Muscle layer of duodenum (tissue), 2 donors: ENCODE measurements around the gene NCKAP5.
"Not testable (repeated sequence)": the region's sequence is repeated elsewhere in the genome, so short reads cannot be mapped to it uniquely, and the experiment has no call there.

Experiments used
- H3K27ac ChIP-seq: one replicate; pipeline ENCODE4 v1.7.0; 2013; ENCODE audit warnings: mild to moderate bottlenecking, low read length
- H3K27me3 ChIP-seq: one replicate; pipeline ENCODE4 v1.7.0; 2013; ENCODE audit warnings: low read depth, mild to moderate bottlenecking, control low read depth, low read length
- H3K36me3 ChIP-seq, 2 donors: one replicate each; pipeline ENCODE4 v1.7.0; 2013; ENCODE audit warnings: low read length in 2 of 2, control low read depth in 1 of 2, mild to moderate bottlenecking in 1 of 2; ENCODE audit not compliant: insufficient read depth in 2 of 2, control insufficient read depth in 1 of 2
- H3K4me1 ChIP-seq, 2 donors: one replicate each; pipeline ENCODE4 v1.7.0; 2013; ENCODE audit warnings: low read length in 2 of 2, mild to moderate bottlenecking in 2 of 2, control low read depth in 1 of 2, moderate library complexity in 1 of 2; ENCODE audit not compliant: insufficient read depth in 2 of 2, control insufficient read depth in 1 of 2
- H3K4me3 ChIP-seq, 2 donors: one replicate each; pipeline ENCODE4 v1.7.0; 2013; ENCODE audit warnings: low read length in 2 of 2, low read depth in 1 of 2, mild to moderate bottlenecking in 1 of 2
- H3K9me3 ChIP-seq, 2 donors: one replicate each; pipeline ENCODE4 v1.7.0; 2013; ENCODE audit warnings: low read length in 2 of 2, control low read depth in 1 of 2, mild to moderate bottlenecking in 1 of 2; ENCODE audit not compliant: control insufficient read depth in 1 of 2
- donor health status: healthy.

NCKAP5 gene

GRCh38 chr2:133218204-133218603 is 350.1 kb downstream of the NCKAP5 start:
- Histone ChIP-seq H3K4me1 (no peaks in the 10 kb centered on the region), H3K9me3 (peaks cover 0 to 3% of the 10 kb centered on the region in 2 donors), H3K27ac (no peak overlapping the region)

GRCh38 chr2:133215477-133215876 is 352.8 kb downstream of the NCKAP5 start:
- Histone ChIP-seq H3K27me3 (no peaks in the 10 kb centered on the region), H3K27ac (no peak overlapping the region), H3K36me3 (no peaks in the 10 kb centered on the region), H3K4me3 (no peak overlapping the region), H3K4me1 (no peaks in the 10 kb centered on the region), H3K9me3 (peaks cover 0 to 3% of the 10 kb centered on the region in 2 donors)

More at GRCh38 chr2:133218204-133218603, 350.1 kb downstream of the NCKAP5 start:
- H3K27me3 ChIP-seq = no peaks in the 10 kb centered on the region
- H3K4me3 ChIP-seq = no peak overlapping the region
- no peaks in the 10 kb centered on the region for H3K36me3 ChIP-seq

DNA sequence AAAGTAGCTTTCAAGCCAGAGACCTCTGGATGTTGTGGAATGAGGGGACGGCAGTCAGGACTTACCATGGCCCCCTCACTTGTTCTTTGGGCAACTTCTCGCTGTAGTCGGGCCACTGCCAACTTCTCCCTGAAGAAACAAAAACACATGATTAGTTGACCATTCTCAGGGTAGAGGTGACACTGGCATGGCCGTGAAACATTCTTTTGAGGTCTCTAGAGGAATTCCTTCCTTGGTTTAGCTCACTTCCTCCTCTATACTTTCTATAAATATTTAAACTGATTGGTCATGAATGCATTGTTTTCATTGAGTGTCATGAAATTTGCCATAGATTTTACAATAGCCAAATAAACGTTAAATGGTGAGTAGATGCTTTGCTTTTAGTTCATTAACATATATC is 354.6 kb downstream of the NCKAP5 start:
- Histone ChIP-seq H3K36me3 (no peaks in the 10 kb centered on the region), H3K4me1 (no peaks in the 10 kb centered on the region), H3K27ac (no peak overlapping the region), H3K4me3 (no peak overlapping the region), H3K27me3 (no peaks in the 10 kb centered on the region), H3K9me3 (peaks cover 0 to 3% of the 10 kb centered on the region in 2 donors)

- peaks cover 0 to 7% of the 10 kb centered on the region in 2 donors for H3K9me3 ChIP-seq
- H3K4me1 ChIP-seq = no peaks in the 10 kb centered on the region
- H3K4me3 ChIP-seq = no peak overlapping the region
- no peaks in the 10 kb centered on the region for H3K27me3 ChIP-seq
- no peaks in the 10 kb centered on the region for H3K36me3 ChIP-seq
- no peak overlapping the region for H3K27ac ChIP-seq
These were observed 358.9 kb downstream of the NCKAP5 start for GRCh38 chr2:133209325-133209724.

- H3K27me3 ChIP-seq, H3K4me3 ChIP-seq, H3K4me1 ChIP-seq, H3K36me3 ChIP-seq, H3K9me3 ChIP-seq, H3K27ac ChIP-seq: not testable (repeated sequence)
These were observed 361.6 kb downstream of the NCKAP5 start for GRCh38 chr2:133206666-133207065.

- no peaks in the 10 kb centered on the region for H3K36me3 ChIP-seq
- no peak overlapping the region for H3K4me3 ChIP-seq
- no peaks in the 10 kb centered on the region for H3K4me1 ChIP-seq
- H3K27ac ChIP-seq = no peak overlapping the region
- H3K9me3 ChIP-seq = peaks cover 0 to 7% of the 10 kb centered on the region in 2 donors
- no peaks in the 10 kb centered on the region for H3K27me3 ChIP-seq
These were observed 363.8 kb downstream of the NCKAP5 start for GRCh38 chr2:133204421-133204820.

DNA sequence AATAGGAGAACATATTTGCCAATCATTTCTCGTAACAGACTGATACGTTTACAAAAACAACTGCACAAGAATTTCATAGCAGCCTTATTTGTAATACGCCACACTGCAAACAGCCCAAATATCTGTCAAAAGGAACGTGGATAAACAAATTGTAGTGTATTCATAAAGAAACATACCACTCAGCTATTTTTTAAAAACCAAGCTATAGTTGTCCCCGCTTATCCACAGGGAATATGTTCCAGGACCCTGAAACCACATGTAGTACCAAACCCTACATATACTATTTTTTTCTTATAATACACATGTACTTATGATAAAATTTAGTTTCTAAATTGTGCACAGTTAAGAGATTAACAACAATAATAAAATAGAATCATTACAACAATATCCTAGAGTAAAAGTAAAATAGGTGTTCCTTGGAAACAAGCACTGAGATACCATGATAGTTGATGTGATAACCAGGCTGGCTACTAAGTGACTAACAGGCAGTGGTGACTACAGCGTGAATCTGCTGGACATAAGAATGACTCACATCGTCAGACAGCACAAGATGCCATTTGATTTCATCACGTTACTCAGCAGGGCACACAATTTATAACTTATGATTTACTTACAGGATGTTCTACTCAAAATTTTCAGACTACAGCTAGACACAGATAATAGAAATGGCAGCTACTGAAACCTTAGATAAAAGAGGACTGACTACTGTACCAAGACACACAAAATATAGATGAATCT is 367.4 kb downstream of the NCKAP5 start:
- Histone ChIP-seq H3K36me3 (no peaks in the 10 kb centered on the region), H3K27me3 (no peaks in the 10 kb centered on the region), H3K4me3 (no peak overlapping the region), H3K4me1 (no peaks in the 10 kb centered on the region), H3K9me3 (no peaks in the 10 kb centered on the region), H3K27ac (no peak overlapping the region)

DNA sequence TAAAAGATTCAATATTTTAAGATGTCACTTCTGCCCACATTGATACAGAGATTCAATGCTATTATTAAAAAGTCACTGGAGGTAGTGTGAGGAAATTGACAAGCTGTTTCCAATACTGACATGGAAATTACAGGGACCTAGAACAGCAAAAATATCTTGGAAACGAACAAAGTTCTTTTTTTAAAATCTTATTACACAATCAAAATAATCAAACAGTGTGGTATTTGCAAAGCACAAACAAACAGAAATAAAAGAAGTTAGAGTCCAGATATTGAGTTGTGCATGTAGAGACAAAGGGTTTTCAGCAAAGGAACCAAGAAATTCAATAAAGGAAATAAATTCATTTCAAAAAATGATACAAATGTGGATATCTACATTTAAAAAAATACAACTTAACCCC is 369.6 kb downstream of the NCKAP5 start:
- Histone ChIP-seq H3K4me1 (no peaks in the 10 kb centered on the region), H3K9me3 (no peaks in the 10 kb centered on the region), H3K27ac (no peak overlapping the region)

GRCh38 chr2:133197156-133197555 is 371.1 kb downstream of the NCKAP5 start:
- peaks cover 0 to 6% of the 10 kb centered on the region in 2 donors for H3K9me3 ChIP-seq
- H3K27me3 ChIP-seq = no peaks in the 10 kb centered on the region
- no peaks in the 10 kb centered on the region for H3K36me3 ChIP-seq
- H3K4me3 ChIP-seq = no peak overlapping the region
- no peaks in the 10 kb centered on the region for H3K4me1 ChIP-seq
- H3K27ac ChIP-seq = no peak overlapping the region

More for the DNA sequence above, 369.6 kb downstream of the NCKAP5 start:
- Histone ChIP-seq H3K27me3 (no peaks in the 10 kb centered on the region), H3K4me3 (no peak overlapping the region), H3K36me3 (no peaks in the 10 kb centered on the region)

DNA sequence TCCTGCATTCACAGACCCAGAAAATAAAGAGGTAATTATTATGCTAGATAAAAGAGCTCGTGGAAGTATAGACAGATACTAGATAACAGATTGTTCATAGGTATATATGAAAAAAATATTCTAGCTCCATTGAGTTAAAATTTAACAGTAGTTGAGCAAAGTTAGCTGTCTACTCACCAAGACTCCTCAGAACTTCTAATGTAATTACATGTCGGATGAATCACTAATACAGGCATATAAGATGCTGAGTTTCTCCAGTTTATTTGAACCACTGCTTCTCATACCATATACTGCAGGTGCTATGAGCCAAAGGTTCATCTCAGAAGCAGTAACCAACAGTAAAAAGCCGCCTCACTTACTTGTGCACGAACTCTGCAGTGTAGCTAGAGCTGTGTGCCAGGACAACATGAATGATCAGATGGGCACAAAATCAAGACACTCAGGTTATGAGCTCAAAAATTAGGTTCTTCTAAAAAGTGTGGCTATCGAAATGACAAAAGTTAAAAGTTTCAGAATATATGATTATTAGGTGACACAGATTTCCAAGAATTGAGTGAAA is 373.4 kb downstream of the NCKAP5 start:
- Histone ChIP-seq H3K4me3 (no peak overlapping the region), H3K36me3 (no peaks in the 10 kb centered on the region), H3K9me3 (peaks cover 0 to 9% of the 10 kb centered on the region in 2 donors), H3K27me3 (no peaks in the 10 kb centered on the region), H3K27ac (no peak overlapping the region), H3K4me1 (no peaks in the 10 kb centered on the region)

GRCh38 chr2:133194362-133194655 is 374.0 kb downstream of the NCKAP5 start:
- H3K4me1 ChIP-seq = no peaks in the 10 kb centered on the region
- H3K27me3 ChIP-seq = no peaks in the 10 kb centered on the region
- no peaks in the 10 kb centered on the region for H3K36me3 ChIP-seq
- H3K4me3 ChIP-seq = no peak overlapping the region
- H3K9me3 ChIP-seq = peaks cover 0 to 9% of the 10 kb centered on the region in 2 donors
- no peak overlapping the region for H3K27ac ChIP-seq
